ENCODE results near the gene GAGE10.
"Not testable (repeated sequence)": the region's sequence is repeated elsewhere in the genome, so short reads cannot be mapped to it uniquely, and the experiment has no call there.

The GAGE10 gene

DNA sequence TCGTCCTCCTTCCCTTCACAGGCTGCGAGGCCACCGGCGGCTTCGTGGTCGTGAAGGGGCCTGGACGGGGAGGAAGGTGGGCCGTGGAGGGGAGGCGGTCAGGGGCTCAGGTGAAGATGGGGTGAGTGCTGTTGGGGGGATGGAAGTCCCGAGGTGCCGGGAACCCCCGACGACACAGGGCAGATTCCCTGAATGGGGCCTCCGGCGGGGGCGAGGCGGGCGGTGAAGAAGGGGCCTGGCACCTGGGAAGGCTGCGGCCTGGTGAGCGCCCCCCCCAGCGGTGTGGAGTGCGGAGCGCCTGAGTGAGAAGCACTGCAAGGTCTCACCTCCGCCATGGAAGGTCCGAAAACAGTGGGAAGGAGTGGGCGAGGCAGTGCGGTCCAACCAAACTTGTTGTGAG is 18.8 kb downstream of the GAGE10 start:
- not testable (repeated sequence) for DNase-seq (ENCODE audit: low read depth in 2 of 2)

DNA sequence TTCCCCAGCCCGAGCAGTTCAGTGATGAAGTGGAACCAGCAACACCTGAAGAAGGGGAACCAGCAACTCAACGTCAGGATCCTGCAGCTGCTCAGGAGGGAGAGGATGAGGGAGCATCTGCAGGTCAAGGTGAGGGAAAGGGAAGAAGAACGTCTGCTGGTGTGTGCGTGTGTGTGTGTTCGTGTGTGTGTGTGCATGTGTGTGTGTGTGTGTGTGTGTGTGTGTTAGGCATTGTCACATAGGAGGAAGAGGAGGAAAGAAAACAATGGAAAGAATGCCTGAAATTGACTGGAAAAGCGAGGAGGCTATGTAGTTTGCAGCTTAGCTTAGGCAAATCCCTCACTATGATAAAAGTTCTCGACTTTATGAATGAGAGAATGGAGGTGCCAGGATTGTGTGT is 20.3 kb downstream of the GAGE10 start:
- not testable (repeated sequence) for DNase-seq (ENCODE audit: low read depth in 2 of 2)

DNA sequence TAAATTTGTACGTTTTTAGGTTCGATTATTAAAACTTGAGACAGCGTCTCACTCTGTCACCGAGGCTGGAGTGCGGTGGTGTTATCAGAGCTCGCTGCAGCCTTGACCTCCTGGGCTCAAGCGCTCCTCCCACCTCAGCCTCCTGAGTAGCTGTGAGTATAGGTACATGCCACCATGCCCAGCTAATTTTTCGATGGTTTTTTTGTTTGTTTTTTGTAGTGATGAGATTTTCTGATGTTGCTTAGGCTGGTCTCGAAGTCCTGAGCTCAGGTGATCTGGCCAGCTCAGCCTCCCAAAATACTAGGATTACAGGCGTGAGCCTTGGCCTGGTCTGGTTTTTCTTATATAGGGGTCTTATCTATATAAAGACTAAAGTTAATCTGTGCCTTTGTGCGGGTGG is 27.0 kb downstream of the GAGE10 start:
- DNase-seq (ENCODE audit: low read depth in 2 of 2) = not testable (repeated sequence)

DNA sequence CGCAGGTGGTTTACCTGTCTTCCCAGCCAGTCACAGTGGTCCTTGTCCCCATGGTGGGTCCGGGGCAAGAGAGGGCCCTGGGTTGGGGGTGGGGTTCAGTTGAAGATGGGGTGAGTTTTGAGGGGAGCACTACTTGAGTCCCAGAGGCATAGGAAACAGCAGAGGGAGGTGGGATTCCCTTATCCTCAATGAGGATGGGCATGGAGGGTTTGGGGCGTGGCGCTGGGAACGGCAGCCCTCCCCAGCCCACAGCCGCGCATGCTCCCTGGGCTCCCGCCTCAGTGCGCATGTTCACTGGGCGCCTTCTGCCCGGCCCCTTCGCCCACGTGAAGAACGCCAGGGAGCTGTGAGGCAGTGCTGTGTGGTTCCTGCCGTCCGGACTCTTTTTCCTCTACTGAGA is 27.8 kb downstream of the GAGE10 start, which contains the start of gene GAGE13:
Gene GAGE13 (plus strand): TSS at position 301 of the 400 bp plus-strand sequence. CDS start 1,156 bp downstream, outside the sequence.
- DNase-seq (ENCODE audit: low read depth in 2 of 2) = not testable (repeated sequence)

DNA sequence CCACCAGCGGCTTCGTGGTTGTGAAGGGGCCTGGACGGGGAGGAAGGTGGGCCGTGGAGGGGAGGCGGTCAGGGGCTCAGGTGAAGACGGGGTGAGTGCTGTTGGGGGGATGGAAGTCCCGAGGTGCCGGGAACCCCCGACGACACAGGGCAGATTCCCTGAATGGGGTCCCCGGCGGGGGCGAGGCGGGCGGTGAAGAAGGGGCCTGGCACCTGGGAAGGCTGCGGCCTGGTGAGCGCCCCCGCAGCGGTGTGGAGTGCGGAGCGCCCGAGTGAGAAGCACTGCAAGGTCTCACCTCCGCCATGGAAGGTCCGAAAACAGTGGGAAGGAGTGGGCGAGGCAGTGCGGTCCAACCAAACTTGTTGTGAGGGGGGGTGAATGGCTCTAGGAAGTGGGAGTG is 28.4 kb downstream of the GAGE10 start:
- DNase-seq (ENCODE audit: low read depth in 2 of 2) = not testable (repeated sequence)

DNA sequence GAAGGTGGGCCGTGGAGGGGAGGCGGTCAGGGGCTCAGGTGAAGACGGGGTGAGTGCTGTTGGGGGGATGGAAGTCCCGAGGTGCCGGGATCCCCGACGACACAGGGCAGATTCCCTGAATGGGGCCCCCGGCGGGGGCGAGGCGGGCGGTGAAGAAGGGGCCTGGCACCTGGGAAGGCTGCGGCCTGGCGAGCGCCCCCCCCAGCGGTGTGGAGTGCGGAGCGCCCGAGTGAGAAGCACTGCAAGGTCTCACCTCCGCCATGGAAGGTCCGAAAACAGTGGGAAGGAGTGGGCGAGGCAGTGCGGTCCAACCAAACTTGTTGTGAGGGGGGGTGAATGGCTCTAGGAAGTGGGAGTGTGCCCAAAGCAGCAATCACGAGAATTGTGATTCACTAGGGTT is 38.0 kb downstream of the GAGE10 start:
- DNase-seq (ENCODE audit: low read depth in 2 of 2) = not testable (repeated sequence)

DNA sequence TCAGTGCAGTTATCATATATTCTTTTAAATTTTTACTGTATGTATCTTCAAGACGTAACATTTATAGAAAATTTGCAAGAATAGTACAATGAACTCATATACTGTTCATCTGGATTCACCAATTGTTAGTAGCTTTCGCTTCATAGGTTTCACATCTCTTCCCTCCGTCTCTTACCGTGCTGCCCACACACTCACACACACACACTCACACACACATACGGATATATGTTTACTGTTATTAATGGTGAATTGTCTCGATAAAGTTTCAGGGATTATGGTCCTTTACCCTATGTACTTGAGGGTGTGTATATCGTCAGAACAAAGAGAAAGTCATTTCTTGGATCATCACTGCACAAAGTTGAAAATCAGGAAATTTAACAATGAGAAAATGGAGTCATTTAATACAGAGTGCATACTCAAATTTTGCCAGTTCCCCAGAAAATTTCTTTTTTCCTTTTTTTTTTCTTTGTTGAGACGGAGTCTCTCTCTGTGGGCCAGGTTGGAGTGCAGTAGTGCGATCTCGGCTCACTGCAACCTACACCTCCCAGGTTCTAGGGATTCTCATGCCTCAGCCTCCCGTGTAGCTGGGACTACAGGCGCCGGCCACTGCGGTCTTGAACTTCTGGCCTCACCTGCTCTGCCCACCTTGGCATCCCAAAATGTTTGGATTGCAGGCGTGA is 41.2 kb downstream of the GAGE10 start:
- DNase-seq (ENCODE audit: low read depth in 2 of 2) = not testable (repeated sequence)

DNA sequence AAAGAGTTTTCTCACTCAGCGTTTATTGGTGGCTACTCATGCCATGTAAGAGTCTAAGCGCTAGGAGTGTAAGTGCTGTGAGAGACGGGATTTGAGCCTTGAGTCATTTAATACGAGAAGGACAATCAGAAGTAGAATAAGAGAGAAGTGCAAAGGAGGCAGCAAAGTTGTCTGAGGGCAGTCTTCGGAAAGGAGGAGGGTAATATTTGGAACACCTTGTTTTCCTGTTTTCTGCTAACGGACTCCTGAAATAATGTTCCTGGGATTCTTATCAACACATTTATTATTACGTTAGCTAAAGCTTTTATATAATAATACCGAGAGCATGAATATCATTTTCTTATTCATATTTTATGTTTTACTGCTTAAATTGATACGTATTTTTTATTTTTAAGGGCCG is 42.0 kb downstream of the GAGE10 start:
- DNase-seq (ENCODE audit: low read depth in 2 of 2) = not testable (repeated sequence)

DNA sequence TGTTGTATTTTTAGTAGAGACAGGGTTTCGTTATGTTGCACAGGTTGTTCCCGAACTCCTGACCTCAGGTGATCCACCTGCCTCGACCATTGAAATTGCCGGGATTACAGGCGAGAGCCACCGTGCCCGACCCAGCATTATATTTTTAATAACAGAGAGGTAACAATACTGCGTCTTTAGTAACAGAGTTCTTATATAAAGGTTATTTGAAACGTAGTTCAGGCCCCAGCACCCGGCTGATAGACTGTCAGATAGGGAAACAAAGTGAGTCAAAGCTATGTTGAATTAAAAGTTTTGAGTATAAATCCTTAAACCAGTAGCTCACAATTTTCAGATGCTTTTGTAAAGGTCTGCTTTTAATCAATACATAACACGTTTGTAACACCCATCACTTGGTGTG is 42.7 kb downstream of the GAGE10 start:
- not testable (repeated sequence) for DNase-seq (ENCODE audit: low read depth in 2 of 2)

All from stimulated activated CD8-positive, alpha-beta memory T cell treated with anti-CD3 and anti-CD28 coated beads, Interleukin-15, amount 100 ng/mL, for 48 hours (primary cell).